ENCODE results near the gene RASAL2. TPM values are rescaled to one million over a fixed set of nuclear protein-coding genes. Genes with fewer than 3 reads are reported as not detected.

Gene RASAL2
- total and polyA plus RNA-seq, 2 experiments from 2014 or later: 16.0 to 42.2 TPM

GRCh38 chr1:178352790-178353416 lies 259.0 kb downstream of the RASAL2 start:
- H3K36me3 Mint-ChIP-seq (ENCODE audit: low read depth): peaks cover 22% of the 10 kb centered on the region
- Histone ChIP-seq H3K4me1 (ENCODE audit: insufficient read depth) (no peaks in the 10 kb centered on the region), H3K4me2 (no peak overlapping the region), H3F3A (replicated peaks; ENCODE audit: low read depth) (no peaks in the 10 kb centered on the region), H3K36me3 (ENCODE audit: insufficient read depth) (no peaks in the 10 kb centered on the region), H4K20me1 (replicated peaks; ENCODE audit: insufficient read depth) (no peaks in the 10 kb centered on the region), H2AFZ (no peak overlapping the region), H3K9me2 (ENCODE audit: insufficient read depth) (no peaks in the 10 kb centered on the region), H3K4me3 (no peak overlapping the region), H3K27ac (ENCODE audit: low read depth) (no peak overlapping the region), H3K79me2 (replicated peaks; ENCODE audit: insufficient read depth) (peaks cover 42% of the 10 kb centered on the region), H3K27me3 (ENCODE audit: insufficient read depth) (no peaks in the 10 kb centered on the region)
- no peak overlapping the region for H3K27ac Mint-ChIP-seq
- H3K4me3 Mint-ChIP-seq: no peak overlapping the region
- DNase-seq (ENCODE audit: low spot score) (no peak), ATAC-seq (no peak)
- no peaks in the 10 kb centered on the region for H3K4me1 Mint-ChIP-seq
- H3K27me3 Mint-ChIP-seq (ENCODE audit: insufficient read depth, low read depth, poor library complexity): peaks cover 11% of the 10 kb centered on the region
- TF ChIP-seq JUNB (IDR thresholded peaks at IDR 0.05; ENCODE audit: unreplicated experiment): no peak
- TF ChIP-seq ZNF114 (CRISPR knock-in tag; IDR thresholded peaks at IDR 0.05): no peak
- TF ChIP-seq CTCF (conservative IDR thresholded peaks at IDR 0.05; ENCODE audit: low read depth in 2 of 2): no peak
- no peak for TF ChIP-seq CREB1 (CRISPR knock-in tag; IDR thresholded peaks at IDR 0.05; ENCODE audit: low read depth)
- TF ChIP-seq POLR2AphosphoS5 (IDR thresholded peaks at IDR 0.05; ENCODE audit: low read depth): no peak
- TF ChIP-seq EZH2 (IDR thresholded peaks at IDR 0.05; ENCODE audit: low read depth, unreplicated experiment): no peak
- no peak for TF ChIP-seq NANOG (IDR thresholded peaks at IDR 0.05; ENCODE audit: borderline replicate concordance)
- TF ChIP-seq STAT1 (IDR thresholded peaks at IDR 0.05; ENCODE audit: unreplicated experiment): no peak
- TF ChIP-seq EZH2phosphoT487 (IDR thresholded peaks at IDR 0.05; ENCODE audit: unreplicated experiment): no peak
- H3K9me3 Mint-ChIP-seq: peaks cover 15% of the 10 kb centered on the region

- H4K20me1 ChIP-seq (replicated peaks; ENCODE audit: insufficient read depth): no peaks in the 10 kb centered on the region
- H3K4me2 ChIP-seq: no peak overlapping the region
- H3K79me2 ChIP-seq (replicated peaks; ENCODE audit: insufficient read depth): peaks cover 41% of the 10 kb centered on the region
- peaks cover 15% of the 10 kb centered on the region for H3K9me3 Mint-ChIP-seq
- no peak overlapping the region for H3K4me3 Mint-ChIP-seq
- no peaks in the 10 kb centered on the region for H3K27me3 ChIP-seq (ENCODE audit: insufficient read depth)
- no peak overlapping the region for H2AFZ ChIP-seq
- ATAC-seq: no peak
- DNase-seq (ENCODE audit: low spot score): no peak
- peaks cover 19% of the 10 kb centered on the region for H3K36me3 Mint-ChIP-seq (ENCODE audit: low read depth)
- H3K4me1 Mint-ChIP-seq: 0 out of 3 replicates have a peak, but pooled peaks cover 4% of the 10 kb centered on the region
- H3K27ac Mint-ChIP-seq: no peak overlapping the region
- H3K27me3 Mint-ChIP-seq (ENCODE audit: insufficient read depth, low read depth, poor library complexity): peaks cover 11% of the 10 kb centered on the region
- H3K4me3 ChIP-seq: no peak overlapping the region
- no peaks in the 10 kb centered on the region for H3K36me3 ChIP-seq (ENCODE audit: insufficient read depth)
- H3K9me2 ChIP-seq (ENCODE audit: insufficient read depth): no peaks in the 10 kb centered on the region
- H3F3A ChIP-seq (replicated peaks; ENCODE audit: low read depth): no peaks in the 10 kb centered on the region
- no peak overlapping the region for H3K27ac ChIP-seq (ENCODE audit: low read depth)
- 0 out of 2 replicates have a peak, but pooled peaks cover 3% of the 10 kb centered on the region for H3K4me1 ChIP-seq (ENCODE audit: insufficient read depth)
- no peak for TF ChIP-seq EZH2 (IDR thresholded peaks at IDR 0.05; ENCODE audit: low read depth, unreplicated experiment)
- no peak for TF ChIP-seq ETS1 (IDR thresholded peaks at IDR 0.05)
- no peak for TF ChIP-seq ZNF114 (CRISPR knock-in tag; IDR thresholded peaks at IDR 0.05)
- TF ChIP-seq ZNF462 (CRISPR knock-in tag; IDR thresholded peaks at IDR 0.05): no peak
- TF ChIP-seq CREB1 (CRISPR knock-in tag; IDR thresholded peaks at IDR 0.05; ENCODE audit: low read depth): no peak
Observed at GRCh38 chr1:178353524-178353923, 259.6 kb downstream of the RASAL2 start.

Measured in GM23338 (cell line).